ENCODE measurements around the gene DPRX.

DNA sequence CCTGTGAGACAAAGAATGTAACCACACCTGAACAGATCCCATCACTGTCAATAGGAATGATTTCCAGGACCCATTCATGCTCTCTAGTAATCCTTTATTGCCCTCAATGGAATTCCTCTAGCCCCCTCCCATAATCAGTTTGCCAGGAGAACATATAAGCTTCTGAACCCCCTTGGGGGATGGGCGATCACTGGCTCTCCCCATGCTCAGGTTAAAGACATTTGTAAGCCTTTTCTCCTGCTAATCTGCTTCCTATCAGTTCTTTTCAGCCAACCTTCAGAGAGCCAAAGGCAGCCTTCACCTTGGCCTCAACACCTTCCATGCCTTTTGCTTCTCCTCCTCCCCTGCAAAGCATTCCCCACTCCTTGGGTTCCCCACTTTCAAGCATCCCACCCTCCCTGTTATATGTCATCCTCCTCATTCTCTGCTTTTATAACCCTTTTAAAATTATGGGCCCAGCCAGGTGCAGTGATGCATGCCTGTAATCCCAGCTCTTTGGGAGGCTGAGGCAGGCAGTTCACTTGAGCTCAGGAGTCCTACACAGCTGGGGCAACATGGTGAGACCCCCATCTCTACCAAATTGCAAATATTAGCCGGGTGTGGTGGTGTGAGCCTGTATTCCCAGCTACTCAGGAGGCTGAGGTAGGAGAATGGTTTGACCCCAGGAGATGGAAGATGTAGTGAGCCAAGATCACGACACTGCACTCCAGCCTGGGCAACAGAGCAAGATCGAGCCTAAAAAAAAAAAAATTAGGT is 12.4 kb downstream of the DPRX start:
- TF ChIP-seq, protein P1, sequence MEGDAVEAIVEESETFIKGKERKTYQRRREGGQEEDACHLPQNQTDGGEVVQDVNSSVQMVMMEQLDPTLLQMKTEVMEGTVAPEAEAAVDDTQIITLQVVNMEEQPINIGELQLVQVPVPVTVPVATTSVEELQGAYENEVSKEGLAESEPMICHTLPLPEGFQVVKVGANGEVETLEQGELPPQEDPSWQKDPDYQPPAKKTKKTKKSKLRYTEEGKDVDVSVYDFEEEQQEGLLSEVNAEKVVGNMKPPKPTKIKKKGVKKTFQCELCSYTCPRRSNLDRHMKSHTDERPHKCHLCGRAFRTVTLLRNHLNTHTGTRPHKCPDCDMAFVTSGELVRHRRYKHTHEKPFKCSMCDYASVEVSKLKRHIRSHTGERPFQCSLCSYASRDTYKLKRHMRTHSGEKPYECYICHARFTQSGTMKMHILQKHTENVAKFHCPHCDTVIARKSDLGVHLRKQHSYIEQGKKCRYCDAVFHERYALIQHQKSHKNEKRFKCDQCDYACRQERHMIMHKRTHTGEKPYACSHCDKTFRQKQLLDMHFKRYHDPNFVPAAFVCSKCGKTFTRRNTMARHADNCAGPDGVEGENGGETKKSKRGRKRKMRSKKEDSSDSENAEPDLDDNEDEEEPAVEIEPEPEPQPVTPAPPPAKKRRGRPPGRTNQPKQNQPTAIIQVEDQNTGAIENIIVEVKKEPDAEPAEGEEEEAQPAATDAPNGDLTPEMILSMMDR (conservative IDR thresholded peaks at IDR 0.05), result no peak
- TF ChIP-seq EZH2 (IDR thresholded peaks at IDR 0.05; ENCODE audit: low read depth), result no peak
